Hematopoietic multipotent progenitor cell treated with erythropoietin and hydrocortisone succinate and interleukin-3 and kit ligand, for 17 days (in vitro differentiated cells): ENCODE measurements around the gene MBTPS1.

Experiments
- DNase-seq: peaks from one replicate; pipeline ENCODE4 v3.0.0-alpha.2; 2015; ENCODE audit warnings: low spot score

MBTPS1 gene

DNA sequence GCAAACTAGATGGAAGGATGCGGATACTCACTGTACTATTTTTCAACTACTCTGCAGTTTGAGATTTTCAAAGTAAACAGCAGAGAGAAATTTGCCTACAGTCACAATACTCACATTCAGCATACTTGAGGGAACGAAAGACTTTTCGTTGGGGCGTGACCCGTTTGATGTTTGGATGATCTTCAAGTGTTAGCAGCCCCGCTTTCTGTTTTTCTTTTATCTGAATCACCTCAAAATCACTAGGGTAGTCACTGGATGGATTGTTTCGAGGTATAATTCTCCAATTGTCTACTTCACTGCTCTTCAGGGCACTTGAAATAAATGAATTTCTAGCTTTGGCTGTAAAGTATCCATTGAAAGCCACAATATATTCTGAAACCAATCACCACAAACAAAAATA lies 17.8 kb downstream of the MBTPS1 start:
- DNase-seq: no peak

DNA sequence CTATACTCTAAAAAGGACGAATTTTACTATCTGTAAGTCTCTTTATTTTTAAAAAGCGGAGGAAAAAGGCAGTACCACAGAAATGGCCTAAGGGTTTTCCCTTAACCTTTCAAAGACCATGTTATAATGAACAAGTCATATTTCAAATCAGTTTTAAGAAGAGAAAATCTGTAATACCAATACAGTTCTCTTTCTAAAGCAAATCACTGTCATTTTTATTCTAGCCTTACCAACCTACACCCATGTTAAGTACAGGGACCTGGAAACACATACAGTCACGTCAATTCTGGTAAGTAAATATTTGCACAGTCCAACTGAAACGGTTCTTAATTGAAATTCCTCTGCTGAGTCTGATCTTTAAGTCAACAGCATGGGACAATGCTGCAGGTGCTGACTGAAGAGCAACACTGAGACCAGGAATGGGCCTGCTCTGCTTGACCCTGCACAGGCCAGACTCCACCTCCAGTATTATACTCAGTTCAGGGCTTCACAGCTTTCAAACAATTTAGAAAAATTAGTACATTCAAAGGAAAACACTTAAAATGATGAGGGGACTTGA lies 20.2 kb downstream of the MBTPS1 start:
- DNase-seq: no peak

DNA sequence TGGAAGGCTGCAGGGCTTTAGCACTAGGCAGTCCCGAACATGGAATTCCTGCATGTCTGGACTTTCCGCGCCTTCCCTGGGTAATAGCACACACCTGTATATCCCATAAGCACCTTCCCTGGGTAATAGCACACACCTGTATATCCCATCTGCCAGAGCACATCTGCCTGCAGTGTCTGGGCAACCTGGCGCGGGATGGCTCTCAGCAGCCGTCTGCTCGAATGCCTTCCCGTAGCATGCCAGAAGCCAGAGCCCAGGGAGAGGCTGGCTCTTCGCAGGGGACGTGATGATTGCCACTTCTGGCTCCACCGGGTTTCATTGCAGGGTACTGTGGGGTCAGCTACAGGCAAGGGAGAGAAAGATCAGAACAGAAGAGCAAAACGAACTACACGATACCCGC lies 21.3 kb downstream of the MBTPS1 start:
- no peak for DNase-seq

DNA sequence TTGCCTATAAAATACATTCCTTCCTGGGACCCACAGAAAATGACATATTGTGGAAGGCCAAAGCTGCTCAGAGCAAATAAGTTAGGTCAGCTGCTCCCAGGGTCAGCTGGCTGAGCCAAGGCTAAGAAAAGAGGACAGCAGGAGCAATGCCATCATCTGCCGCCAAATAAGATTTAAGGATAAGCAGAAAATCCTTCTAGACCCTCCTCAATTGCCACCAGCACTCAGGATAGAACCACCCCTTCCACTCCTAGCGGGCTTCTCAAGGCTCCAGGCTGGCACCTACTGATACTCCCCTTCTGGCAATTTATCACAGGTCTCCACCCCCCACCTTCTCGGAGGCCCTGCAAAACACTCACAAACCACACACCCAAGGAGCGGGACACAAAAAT lies 22.9 kb downstream of the MBTPS1 start:
- DNase-seq: no peak

DNA sequence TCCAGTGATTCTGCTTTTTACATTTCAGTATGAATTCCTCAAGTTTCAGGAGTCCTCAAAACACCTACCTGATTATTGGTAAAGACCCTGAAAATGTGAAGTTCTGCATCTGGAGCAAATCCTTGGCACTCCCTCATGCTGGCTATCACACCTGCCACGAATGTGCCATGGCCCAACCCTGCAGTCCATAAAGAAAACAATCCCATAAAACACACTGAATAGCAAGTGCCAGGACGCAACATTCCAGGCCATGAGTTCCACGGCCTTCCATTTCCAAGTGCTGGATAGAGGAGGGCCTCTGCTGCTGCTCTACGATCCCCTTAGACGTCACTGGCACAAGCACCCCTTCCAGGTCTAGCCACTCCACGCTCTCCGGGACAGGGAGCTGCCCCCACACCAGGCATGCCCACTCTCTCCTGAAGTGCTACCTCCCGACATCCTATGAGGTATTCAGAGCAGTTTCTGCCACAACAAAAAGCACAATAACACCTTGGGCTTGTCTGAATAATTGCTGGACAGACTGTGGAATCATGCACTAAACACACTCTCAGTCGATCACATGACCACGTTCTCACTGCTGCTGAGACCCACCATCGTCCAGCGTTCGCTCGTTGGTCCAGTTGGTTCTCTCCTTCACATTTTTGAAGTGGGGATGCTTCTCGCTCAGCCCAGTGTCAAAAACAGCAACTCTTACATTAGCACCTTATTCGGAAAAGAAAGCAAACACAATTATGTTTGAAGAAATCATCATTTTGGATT lies 23.4 kb downstream of the MBTPS1 start:
- no peak for DNase-seq

DNA sequence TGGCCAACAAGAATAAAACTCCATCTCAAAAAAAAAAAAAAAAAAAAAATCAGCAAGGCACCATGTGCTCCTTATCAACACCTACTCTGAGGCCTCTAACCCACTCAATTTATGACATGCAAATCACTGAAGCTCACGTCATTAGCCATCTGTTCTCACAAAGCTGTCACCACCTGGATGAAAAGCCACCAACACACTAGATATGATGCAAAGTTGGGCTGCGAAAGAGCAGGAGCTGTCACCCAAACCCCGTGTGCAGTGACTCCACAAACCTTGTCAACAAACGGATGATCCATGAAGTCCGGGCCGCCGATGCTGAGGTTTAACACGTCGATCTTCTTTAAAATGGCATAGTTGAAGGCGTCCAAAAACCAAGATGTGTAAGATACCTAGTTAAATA lies 25.3 kb downstream of the MBTPS1 start:
- DNase-seq: no peak

DNA sequence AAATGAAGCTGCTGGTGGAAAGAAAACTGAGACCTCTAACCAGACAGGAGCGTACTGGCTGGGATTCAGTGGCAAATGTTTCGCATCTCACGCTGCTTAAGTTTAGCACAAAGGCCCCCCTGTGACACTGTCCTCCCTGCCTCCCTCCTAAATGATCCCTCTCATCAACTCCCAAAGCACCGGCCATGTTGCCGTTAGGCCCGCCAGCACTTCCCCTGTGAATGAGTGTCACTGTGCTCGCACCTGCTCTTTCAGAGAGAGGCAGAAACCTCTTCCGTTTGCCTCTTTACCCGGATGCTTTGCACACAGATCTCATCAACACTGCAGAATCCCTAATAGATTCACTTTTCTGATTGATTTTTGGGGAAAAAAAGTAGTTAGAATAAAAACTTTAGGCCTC lies 26.5 kb downstream of the MBTPS1 start:
- no peak for DNase-seq

DNA sequence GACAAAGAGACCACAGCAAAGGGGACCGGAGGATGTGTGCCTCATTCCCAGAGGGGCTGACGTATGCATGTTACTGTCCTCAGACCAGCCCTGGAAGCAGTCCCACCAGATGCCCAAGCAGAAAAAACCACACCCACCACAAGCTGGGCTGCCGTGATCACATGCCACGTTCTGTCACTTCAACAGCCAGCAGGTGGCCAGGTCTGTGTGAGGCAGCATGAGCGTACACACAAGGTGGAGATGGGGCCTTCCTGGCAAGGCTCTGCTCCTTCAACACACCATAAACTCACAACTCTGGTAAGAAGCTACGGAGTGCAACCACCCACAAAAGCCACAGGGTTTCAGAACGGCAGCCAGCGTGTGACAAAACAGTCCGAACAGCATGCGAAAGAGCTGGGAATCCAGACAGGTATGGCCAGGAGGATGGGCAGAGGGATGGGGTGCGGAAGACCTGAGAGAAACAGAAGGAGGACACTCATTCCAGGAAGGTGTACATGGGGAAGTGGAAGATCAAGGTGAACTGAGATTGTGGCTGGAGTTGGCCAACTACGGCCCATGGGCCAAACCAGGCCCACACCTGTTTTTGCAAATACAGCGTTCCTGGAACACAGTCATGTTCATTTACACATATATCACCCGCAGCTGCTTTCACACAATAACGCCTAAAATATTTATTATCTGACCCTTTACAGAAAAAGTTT lies 27.9 kb downstream of the MBTPS1 start:
- DNase-seq: no peak

DNA sequence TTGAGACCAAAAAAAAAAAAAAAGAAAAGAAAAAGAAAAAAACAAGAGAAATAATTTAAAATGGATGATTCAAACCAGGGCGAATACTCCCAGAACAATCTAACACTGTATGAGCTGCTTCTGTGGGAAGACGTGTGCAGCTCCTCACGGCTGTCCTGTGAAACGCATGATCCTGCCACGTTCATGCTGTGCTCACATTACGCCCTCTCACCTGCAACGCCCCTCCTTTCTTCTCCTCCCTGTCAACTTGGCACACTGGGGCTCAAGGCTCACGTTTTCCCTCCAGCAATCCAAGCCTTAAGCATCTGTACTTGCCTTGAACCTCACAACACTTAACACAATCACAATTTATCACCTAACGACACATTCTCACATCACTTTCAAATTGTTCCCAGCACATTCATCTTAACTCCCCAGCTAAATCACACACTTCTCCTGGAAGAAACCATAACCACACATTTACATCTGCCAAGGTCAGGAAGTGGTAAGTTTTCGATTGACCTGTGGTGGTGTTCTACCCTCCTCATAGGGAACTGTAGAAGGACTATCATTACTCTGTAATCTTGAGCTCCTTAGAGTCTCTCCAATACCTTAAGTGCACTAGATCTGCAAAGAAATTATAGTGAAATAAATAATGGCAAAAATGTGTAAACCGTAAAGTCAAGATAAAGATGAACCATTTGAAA lies 29.1 kb downstream of the MBTPS1 start:
- no peak for DNase-seq

DNA sequence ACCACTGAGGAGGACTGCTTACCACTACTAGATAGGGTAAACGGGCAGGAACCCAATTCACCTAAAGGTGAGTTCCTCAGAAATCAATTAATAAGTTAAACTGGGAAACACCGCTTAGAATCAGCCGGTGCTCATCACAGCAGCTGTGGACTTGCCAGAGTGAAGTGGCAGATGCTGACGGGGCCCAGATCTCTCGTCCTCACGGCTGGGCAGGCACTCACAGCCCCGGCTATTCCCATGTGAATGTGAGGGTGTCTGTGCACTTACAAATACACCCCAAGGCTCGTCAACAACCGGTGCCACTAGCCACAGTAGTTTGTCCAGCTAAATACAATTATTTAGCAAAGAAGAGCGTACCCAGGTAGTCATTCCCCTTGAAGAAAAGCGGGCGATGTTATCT lies 29.7 kb downstream of the MBTPS1 start:
- DNase-seq: no peak

DNA sequence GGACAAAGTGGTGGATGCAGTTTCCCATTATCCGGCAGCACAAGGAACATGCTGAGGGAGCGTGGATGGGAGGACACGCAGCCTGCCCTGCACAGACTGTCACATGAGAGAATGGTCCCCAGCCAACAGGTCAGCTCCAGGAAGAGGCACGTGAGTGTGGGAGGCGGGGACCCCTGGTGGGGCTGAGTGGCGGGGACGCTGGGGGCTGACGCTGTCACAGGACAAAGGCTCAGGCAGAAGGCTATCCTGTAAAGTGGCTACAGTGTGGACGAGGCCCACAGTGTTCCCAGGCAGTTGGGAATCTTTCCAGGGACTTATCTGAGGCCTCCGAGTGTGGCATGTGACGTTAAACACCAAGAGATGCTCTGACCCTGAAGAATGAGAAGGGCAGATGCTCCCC lies 30.4 kb downstream of the MBTPS1 start:
- no peak for DNase-seq

DNA sequence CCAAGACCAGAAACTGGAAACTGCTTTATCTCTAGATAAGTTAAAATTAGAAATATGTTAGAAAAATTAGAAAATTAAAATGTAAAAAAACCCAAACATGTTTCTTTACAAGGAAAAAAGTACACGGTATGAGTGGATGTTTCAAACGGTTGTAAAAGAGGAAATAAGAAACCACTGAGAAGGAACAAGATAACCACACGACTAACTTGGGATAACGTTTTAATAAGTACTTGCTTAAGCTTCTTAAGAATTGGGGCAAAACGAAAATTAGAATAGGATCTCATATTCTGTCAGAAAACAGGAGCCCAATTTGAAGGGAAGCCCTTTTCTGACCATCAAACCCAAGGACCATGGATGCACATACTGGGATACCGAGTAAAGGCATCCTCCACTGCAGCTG lies 31.0 kb downstream of the MBTPS1 start:
- no peak for DNase-seq

DNA sequence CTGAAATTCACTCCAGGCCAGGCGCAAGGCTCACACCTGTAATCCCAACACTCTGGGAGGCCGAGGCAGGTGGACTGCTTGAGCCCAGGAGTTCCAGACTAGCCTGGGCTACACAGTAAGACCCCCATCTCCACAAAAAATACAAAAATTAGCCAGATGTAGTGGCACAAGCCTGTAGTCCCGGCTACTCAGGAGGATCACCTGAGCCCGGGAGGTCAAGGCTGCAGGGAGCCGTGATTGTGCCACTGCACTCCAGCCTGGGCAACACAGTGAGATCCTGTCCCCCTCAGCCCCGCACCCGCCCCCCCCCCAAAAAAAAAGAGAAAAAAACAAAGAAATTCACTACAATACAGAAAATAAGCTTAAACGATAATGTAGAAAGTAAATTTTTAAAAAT lies 31.5 kb downstream of the MBTPS1 start:
- DNase-seq: no peak

DNA sequence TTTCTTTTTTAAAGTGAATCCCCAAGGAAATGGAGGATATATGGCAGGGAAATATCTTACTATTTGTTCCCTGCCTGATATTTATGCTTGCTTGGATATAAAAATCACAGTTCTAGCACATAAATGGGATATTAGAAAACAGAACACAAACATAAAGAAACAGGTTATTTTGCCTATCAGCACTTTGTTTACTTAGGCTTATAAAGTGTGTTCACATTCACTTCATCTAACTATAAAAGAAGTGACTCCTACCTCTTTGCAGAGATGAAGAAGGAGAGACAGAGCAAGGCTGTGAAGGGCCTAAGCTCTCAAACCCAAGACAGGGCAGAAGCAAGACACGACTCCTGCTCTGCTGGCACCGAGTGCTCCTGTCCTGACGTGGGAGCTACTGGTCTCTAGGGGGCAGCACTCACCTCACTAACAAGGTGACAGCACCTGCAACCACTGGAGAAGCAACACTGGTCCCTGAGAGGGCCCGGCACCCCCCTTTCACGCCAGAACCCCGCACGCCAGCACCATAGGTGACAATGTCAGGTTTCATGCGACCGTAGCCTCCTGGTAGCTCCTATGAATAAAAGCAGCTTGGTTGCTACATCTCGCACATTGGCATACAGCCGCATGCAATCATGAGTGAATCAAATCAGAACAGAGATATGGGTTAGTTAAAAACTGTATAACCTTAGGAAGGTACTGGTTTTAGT lies 32.0 kb downstream of the MBTPS1 start:
- DNase-seq: peak; percentile 76

DNA sequence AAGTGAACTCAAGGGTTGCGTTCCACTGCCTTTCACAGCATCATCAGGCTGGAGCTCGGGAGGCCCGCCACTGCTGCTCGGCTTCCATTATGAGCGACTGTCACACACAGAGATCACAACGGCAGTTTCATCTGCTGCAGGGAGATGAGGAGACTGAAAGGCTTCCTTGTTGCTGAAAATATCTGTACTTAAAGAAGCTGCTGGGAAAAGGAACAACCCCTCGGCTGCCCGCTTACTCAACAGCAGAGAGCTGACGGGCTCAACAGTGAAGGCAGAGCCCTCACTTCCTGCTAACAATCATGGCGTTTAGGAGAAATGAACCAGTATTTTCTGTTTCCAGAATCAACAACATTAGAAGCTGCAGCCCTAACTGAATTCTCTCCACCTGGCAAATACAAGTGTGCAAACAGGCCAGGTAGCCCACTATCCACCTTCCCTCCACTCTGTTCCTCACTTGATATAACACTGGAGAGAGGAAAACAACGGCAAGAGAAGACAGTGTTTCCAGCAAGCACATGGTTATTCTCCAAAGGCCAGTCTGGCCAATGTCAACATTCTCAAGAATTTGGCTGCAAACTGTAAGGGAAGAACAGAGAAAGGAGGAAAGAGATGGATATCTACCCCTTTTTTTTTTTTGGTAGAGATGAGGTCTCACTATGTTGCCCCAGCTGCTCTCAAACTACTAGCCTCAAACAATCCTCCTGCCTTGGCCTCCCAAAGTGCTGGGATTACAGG lies 33.7 kb downstream of the MBTPS1 start:
- no peak for DNase-seq

DNA sequence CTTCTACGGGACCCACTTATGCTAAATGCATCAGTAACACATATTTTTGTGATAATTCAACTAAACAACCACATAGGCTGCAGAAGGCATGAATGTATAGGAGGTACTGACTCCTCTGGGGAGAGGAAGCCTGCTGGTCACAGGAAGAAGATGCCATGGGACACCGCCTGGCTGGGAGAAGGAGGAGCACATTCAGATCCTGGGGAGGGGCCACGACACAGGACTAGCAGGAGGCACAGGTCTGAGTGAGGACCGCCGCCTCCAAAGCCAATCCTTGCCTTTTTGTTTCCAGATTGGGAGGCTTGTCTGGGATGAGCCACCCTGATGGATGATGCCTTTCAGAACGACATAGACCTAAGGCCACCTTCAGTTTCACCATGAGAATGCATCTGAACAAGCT lies 34.6 kb downstream of the MBTPS1 start:
- no peak for DNase-seq

DNA sequence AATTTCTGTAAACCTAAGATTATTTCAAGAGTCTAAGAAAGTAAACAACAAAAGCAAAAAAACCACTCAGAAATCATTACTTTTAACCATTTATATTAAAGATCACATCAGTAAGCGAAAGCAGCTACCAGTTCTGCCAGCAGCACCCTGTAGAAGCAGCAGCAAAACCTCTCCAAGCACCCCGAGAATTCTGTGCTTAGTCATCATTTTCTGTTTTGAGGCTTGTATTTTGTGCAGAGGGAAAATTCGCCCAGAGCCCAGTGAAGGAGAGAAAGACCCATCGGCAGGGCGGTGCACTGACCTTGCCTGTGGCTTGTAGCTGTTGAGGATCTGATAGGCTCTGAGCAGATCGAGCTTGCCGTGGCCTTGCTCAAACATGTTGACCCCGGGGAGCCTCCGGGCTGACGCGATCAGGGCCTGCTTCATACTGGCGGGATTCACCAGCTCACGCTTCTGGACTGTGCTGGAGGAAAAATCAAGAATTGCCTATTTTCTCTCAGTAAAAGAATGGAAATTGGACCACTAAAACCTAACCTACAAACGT lies 35.2 kb downstream of the MBTPS1 start:
- no peak for DNase-seq

DNA sequence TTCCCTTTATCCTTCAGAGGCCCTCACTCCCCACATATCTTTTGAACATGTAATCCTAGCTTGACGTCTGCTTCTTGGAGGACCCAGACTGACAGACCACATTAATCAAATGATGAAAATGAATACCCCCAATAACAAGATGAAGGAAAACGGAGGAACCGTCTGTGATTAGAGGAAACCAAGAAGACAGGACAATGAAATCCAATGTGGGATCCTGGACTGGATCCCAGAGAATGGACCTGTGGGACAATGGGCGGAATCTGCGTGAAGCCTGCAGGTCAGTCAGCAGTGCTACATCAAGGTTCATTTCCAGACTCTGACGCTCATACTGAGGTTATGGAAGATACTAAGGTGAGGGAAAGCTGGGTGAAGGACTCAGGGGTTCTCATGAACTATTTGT lies 35.9 kb downstream of the MBTPS1 start:
- DNase-seq: no peak

DNA sequence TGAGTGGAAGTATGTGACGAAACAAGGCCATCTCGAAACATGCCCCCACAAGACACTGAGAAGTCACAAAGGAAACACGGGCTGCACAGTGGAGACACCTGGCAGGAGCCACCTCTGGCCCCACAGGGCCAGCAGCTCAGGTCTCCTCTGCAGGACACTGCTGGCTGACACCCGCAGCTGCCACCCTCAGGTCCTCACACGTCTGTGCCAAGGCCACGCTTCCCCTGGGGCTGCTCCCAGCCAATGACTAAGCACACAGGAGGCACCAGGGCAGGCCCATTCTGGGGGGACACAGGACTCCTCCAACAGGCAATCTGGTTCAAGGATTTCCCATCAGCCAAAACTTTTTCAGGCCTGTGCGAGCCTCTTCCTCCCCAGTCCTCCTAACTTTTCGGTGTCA lies 36.4 kb downstream of the MBTPS1 start:
- no peak for DNase-seq

DNA sequence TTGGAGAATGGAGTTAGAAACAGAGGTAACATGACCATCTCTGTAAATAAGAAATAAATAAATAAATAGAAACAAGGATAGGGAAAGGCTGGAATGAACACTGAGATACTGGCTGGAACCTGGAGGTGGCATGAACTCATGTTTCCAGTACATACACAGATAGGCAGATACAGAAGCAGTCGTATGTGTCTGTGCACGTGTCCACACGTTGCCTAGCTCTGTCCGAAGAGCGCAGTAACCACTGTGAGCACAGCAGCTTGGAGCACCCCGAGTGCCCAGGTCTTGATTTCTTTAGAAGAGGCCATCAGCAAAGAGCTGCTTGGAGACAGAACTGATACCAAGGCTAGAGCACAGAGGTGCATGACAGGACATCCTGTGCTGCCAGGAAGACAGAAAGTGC lies 37.1 kb downstream of the MBTPS1 start:
- DNase-seq: no peak

DNA sequence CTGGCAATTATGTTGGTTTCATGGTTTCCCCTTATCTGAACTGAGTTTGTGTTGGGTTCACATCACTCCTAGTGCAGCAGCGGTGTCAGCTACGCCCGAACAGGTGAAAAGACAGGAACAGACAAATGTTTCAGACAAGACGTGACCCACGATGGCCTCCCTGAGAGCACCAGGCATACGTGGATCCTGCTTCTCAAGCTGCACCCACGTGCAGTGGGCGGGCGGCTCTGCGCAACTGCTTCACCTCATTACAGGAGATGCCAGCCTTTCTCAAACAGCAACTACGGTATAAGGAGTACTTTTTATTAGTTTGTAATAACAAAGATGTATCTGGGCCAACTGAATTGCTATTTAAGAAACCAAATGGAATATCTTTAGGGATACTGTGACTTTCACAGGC lies 41.4 kb downstream of the MBTPS1 start:
- no peak for DNase-seq
